Measurements from ENCODE around the gene APOL4. TPM values are rescaled to one million over a fixed set of nuclear protein-coding genes. Genes with fewer than 3 reads are reported as not detected.

APOL4 gene
- total RNA-seq, 6 donors from 2014 or later = 5.4 to 24.7 (median 10.2) TPM

DNA sequence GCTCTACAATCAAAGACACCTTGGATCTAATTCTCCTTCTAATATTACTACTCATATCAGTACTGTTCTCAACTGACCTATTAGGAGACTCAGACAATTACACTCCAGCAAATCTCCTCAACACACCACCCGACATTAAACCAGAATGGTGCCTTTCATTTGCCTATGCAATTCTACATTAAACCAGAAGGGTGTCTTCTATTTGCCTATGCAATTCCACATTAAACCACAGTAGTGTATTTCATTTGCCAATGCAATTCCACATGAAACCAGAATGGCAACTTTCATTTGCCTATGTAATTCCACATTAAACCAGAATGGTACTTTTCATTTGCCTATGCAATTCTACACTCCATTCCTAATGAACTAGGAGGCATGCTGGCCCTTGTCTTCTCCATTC lies 25.7 kb downstream of the APOL4 start:
- 0 to 36% methylated on average over 1 of the region's 1 CpG for WGBS, 2 donors
- H3K36me3 ChIP-seq = no peaks in the 10 kb centered on the region
- peaks cover 0 to 4% (median 2%) of the 10 kb centered on the region in 4 donors for H3K4me1 ChIP-seq
- H3K27ac ChIP-seq = no peak overlapping the region
- no peak for ATAC-seq (ENCODE audit: low FRiP score in 2 of 2)
- TF ChIP-seq CTCF (IDR thresholded peaks at IDR 0.05) (peak in 1 of 6 experiments; percentile 39), POLR2A (IDR thresholded peaks at IDR 0.05) (no peak)
- no peak overlapping the region for H3K4me3 ChIP-seq
- H3K9me3 ChIP-seq = no peaks in the 10 kb centered on the region
- H3K27me3 ChIP-seq = no peaks in the 10 kb centered on the region
- no peak for DNase-seq

DNA sequence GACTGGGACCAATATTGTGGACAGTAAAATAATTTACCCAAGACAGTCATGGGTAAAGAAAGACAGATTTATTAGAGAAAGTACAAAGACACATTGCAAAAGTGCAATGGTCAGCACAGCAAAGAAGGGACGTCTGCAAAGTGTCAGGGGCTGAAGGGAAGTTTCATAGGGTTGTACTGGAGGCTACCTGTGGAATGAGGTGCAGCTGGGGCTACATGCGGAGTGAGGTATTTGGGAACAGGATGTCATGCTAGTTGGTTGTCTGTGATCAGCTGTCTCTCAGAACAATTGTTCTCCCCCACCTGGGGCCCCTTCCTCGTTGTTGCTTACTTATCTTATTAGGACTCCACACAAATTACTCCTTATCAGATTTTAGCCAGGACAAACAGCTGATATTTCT lies 29.7 kb downstream of the APOL4 start:
- TF ChIP-seq POLR2A (IDR thresholded peaks at IDR 0.05) (no peak), POLR2AphosphoS5 (IDR thresholded peaks at IDR 0.05) (no peak), CTCF (IDR thresholded peaks at IDR 0.05) (no peak), EP300 (IDR thresholded peaks at IDR 0.05) (no peak)
- no peak overlapping the region for H3K27ac ChIP-seq
- no peak overlapping the region for H3K4me3 ChIP-seq
- H3K4me1 ChIP-seq = no peaks in the 10 kb centered on the region
- WGBS, 2 donors = 54 to 58% methylated on average over 3 of the region's 3 CpGs
- ATAC-seq (ENCODE audit: low FRiP score in 2 of 2) (no peak), DNase-seq (no peak)
- H3K36me3 ChIP-seq = no peaks in the 10 kb centered on the region
- H3K27me3 ChIP-seq = no peaks in the 10 kb centered on the region
- peaks cover 0 to 4% (median 0%) of the 10 kb centered on the region in 4 donors for H3K9me3 ChIP-seq

DNA sequence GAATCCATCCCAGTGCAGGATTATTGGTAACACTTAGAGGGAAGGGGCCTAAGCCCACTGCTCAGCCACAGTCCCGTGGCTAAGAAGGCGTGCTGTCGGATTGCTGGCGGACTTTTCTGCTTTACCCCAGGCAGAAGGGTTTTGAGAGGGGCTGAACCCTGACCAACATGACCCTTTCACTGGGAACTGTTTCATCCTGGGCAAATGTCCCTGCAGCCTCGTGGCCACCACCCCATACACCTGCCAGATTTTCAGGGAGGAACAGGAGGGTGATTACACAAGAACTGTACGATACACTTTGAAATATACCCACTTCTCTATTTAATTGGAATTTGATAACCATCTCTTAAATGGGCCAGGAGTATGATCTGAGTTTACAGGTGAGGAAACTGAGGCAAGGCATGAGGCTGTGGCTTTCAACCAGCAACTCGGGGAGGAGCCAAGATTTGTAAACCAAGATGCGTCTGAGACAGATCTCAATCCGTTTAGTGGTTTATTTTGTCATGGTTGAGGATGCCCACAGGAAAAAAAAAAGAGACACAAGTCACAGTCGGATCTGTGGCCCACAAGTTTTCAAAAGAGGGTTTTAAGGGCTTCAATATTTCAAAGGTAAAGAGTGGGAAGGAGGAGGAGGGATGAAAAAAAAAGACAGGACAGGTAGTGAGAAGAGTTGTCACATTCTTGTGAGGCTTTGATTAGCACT lies 34.9 kb downstream of the APOL4 start:
- 72 to 77% methylated on average over 10 of the region's 10 CpGs for WGBS, 2 donors
- Histone ChIP-seq H3K9me3 (peaks cover 0 to 4% (median 0%) of the 10 kb centered on the region in 4 donors), H3K4me1 (peaks cover 8 to 36% (median 34%) of the 10 kb centered on the region in 4 donors), H3K4me3 (no peak overlapping the region), H3K36me3 (no peaks in the 10 kb centered on the region), H3K27ac (no peak overlapping the region), H3K27me3 (no peaks in the 10 kb centered on the region)
- peak in 1 of 2 donors; percentile 51 for ATAC-seq (ENCODE audit: low FRiP score in 2 of 2)
- no peak for DNase-seq
- TF ChIP-seq EP300 (IDR thresholded peaks at IDR 0.05) = no peak
- TF ChIP-seq CTCF (IDR thresholded peaks at IDR 0.05) = no peak
- TF ChIP-seq POLR2A (IDR thresholded peaks at IDR 0.05) = no peak
- TF ChIP-seq POLR2AphosphoS5 (IDR thresholded peaks at IDR 0.05) = no peak

DNA sequence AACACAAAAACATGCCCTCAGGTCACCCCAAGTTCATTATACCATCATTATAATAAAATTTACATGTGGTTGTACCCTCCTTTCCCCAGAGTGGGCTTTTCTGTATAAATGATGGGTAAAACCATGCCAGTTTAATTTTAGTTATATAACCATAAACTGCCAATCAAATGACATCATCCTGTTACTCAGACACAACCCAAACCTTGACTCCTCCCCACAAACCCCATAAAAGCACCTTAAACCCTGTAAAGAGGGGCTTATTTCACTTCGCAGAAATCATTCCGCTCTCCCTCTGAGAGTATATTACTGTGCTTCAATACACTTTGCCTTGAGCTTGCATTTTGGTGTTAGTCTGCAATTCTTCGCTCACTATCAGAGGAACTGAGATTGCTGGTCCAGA lies 35.5 kb downstream of the APOL4 start:
- WGBS, 2 donors = 93 to 95% methylated on average over 3 of the region's 3 CpGs
- Histone ChIP-seq H3K4me3 (no peak overlapping the region), H3K36me3 (no peaks in the 10 kb centered on the region), H3K9me3 (peaks cover 0 to 4% (median 0%) of the 10 kb centered on the region in 4 donors), H3K27me3 (no peaks in the 10 kb centered on the region), H3K27ac (no peak overlapping the region), H3K4me1 (peaks cover 13 to 41% (median 40%) of the 10 kb centered on the region in 4 donors)
- ATAC-seq (ENCODE audit: low FRiP score in 2 of 2) = no peak
- TF ChIP-seq POLR2A (IDR thresholded peaks at IDR 0.05) = no peak
- no peak for TF ChIP-seq EP300 (IDR thresholded peaks at IDR 0.05)
- TF ChIP-seq POLR2AphosphoS5 (IDR thresholded peaks at IDR 0.05) = no peak
- no peak for TF ChIP-seq CTCF (IDR thresholded peaks at IDR 0.05)
- DNase-seq = no peak

DNA sequence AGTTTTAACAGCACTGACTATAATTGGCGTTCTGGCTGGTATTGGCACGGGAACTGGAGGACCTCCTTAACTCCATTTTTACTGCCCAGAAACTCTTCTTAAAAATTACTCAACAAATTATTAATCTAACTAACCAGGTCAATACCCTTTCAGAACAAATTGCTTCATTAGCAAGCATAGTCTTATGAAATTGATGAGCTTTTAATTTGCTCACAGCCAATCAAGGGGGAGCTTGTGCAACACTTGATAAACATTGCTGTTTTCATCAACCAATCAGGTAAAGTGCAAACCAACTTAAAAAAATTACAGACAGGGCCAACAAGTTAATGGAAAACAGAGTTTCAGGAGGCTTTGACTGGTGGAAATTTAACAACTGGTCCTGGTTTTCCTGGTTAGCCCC lies 36.5 kb downstream of the APOL4 start:
- H3K9me3 ChIP-seq = peaks cover 0 to 4% (median 0%) of the 10 kb centered on the region in 4 donors

More for the DNA sequence above, 36.5 kb downstream of the APOL4 start:
- WGBS, 2 donors = 52 to 61% methylated on average over 2 of the region's 2 CpGs
- peak in 1 of 2 donors; percentile 6 for DNase-seq
- H3K27ac ChIP-seq = peak overlapping the region; percentile 5 to 68 (median 50)
- no peak for ATAC-seq (ENCODE audit: low FRiP score in 2 of 2)
- H3K4me1 ChIP-seq = peaks cover 19 to 51% (median 49%) of the 10 kb centered on the region in 4 donors
- no peak for TF ChIP-seq CTCF (IDR thresholded peaks at IDR 0.05)
- no peak for TF ChIP-seq POLR2AphosphoS5 (IDR thresholded peaks at IDR 0.05)
- no peak for TF ChIP-seq EP300 (IDR thresholded peaks at IDR 0.05)
- TF ChIP-seq POLR2A (IDR thresholded peaks at IDR 0.05) = no peak
- peak overlapping the region in 3 of 4 donors; percentile 3 to 7 (median 5) for H3K4me3 ChIP-seq
- no peaks in the 10 kb centered on the region for H3K36me3 ChIP-seq
- no peaks in the 10 kb centered on the region for H3K27me3 ChIP-seq
